ENCODE data around the gene PSMB11.

DNA sequence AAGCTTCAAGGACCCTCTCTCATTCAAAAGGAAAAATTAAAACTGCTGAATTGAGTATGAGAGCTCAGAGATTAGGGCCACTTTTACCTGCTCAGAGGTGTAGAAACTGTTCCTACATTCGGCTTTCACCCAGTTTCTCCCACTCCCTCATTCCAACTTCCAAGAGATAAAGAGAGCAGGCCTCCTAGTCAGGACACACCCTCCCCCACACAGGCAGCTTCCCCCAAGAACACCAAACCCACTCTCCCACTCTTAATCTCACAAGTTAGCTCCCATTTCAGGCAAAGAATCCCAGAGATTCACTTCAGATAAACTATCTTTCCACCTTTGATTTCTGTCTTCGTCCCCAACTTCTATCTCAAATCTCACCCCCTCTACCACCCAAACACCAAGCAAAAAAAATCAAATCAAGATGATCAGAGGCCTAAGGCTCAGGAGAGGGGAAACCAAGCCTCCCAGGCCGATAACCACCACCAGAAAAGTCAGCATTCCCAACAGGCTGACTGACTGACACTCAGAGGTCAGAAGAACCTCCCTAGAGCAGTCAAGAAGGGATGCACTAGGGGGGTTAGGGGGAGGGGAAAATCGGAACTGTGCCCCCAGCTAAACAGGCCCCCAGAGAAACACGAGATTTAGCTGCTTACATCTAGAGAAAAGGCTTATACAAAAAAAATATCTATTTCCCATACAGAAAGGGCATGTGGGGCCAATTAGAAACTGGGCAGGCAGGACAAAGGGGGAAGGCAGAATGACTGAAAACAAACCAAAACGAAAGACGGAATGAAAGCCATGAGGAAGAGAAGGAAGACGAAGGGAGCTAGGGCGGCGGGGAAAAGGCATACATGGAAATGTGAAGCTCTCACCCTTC is 28.5 kb downstream of the PSMB11 start:
- TF ChIP-seq, protein P1, sequence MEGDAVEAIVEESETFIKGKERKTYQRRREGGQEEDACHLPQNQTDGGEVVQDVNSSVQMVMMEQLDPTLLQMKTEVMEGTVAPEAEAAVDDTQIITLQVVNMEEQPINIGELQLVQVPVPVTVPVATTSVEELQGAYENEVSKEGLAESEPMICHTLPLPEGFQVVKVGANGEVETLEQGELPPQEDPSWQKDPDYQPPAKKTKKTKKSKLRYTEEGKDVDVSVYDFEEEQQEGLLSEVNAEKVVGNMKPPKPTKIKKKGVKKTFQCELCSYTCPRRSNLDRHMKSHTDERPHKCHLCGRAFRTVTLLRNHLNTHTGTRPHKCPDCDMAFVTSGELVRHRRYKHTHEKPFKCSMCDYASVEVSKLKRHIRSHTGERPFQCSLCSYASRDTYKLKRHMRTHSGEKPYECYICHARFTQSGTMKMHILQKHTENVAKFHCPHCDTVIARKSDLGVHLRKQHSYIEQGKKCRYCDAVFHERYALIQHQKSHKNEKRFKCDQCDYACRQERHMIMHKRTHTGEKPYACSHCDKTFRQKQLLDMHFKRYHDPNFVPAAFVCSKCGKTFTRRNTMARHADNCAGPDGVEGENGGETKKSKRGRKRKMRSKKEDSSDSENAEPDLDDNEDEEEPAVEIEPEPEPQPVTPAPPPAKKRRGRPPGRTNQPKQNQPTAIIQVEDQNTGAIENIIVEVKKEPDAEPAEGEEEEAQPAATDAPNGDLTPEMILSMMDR (IDR thresholded peaks at IDR 0.05; ENCODE audit: low read length): no peak
- TF ChIP-seq EZH2 (IDR thresholded peaks at IDR 0.05; ENCODE audit: borderline replicate concordance, low read length): no peak

Measured in OCI-LY1 (cell line).